SK-N-MC (cell line): ENCODE results near the gene AOC3.

Experiments used
- DNase-seq: peaks from one replicate; pipeline ENCODE4 v3.0.0-alpha.2; 2011; ENCODE audit warnings: low read depth, low spot score
- H3K27ac ChIP-seq: fragments of 200-600 bp; sonication (generic); 2 replicates; pipeline ENCODE4 v1.5.1; 2016; ENCODE audit warnings: mixed run types
- H3K36me3 ChIP-seq: fragments of 200-600 bp; sonication (generic); 2 replicates; pipeline ENCODE4 v1.6.1; 2017; ENCODE audit warnings: antibody characterized with exemption, low read length, mixed read lengths; ENCODE audit not compliant: insufficient read depth
- H3K4me3 ChIP-seq: fragments of 200-600 bp; sonication (generic); 2 replicates; pipeline ENCODE4 v1.5.1; 2016
- H3K9ac ChIP-seq: fragments of 200-600 bp; sonication (generic); 2 replicates; pipeline ENCODE4 v1.8.0; 2017; ENCODE audit warnings: mixed run types, mixed read lengths; ENCODE audit not compliant: insufficient read length
- H3K9me3 ChIP-seq: fragments of 200-600 bp; sonication (generic); 2 replicates; pipeline ENCODE4 v1.6.1; 2017; ENCODE audit warnings: low read depth, mild to moderate bottlenecking, antibody characterized with exemption, low read length, moderate library complexity, mixed read lengths
- EZH2 ChIP-seq: fragments of 200-600 bp; sonication (generic); IDR thresholded peaks from one replicate; pipeline ENCODE4 v1.6.1; 2017; ENCODE audit warnings: antibody characterized with exemption
- FOXP2 ChIP-seq: optimal IDR thresholded peaks from 2 replicates; pipeline ENCODE3; 2011; ENCODE audit warnings: mild to moderate bottlenecking, moderate library complexity; ENCODE audit not compliant: insufficient read depth; ENCODE audit errors: extremely low read length, control extremely low read depth
- POLR2AphosphoS5 ChIP-seq: IDR thresholded peaks from 2 replicates; pipeline ENCODE4 v1.6.1; 2012; ENCODE audit warnings: mild to moderate bottlenecking, low read depth, low read length, borderline replicate concordance

Gene AOC3

DNA sequence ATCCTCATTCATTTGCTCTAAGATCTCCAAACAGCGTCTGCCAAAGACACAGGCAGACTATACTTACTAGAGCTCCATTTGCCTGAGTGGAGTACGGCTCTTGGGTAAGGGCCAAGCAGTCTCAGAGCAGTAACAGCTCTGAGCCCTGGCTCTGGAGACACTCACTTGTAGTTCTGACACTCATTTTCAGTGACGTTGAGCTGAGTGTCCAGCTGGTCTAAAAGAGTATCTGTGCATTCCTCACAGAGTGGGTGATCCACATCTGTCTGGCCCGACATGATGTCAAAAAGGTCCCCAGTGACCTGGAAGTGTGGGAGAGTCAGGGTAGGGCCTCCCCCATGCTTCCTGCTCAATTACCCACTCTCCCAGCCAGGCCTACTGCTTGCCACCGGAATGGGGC, 32.6 kb upstream of the AOC3 start:
- Histone ChIP-seq H3K27ac (no peak overlapping the region), H3K4me3 (no peak overlapping the region), H3K36me3 (peaks cover 64% of the 10 kb centered on the region), H3K9ac (no peak overlapping the region), H3K9me3 (no peaks in the 10 kb centered on the region)
- DNase-seq, result no peak
- TF ChIP-seq EZH2 (no peak), POLR2AphosphoS5 (no peak), FOXP2 (no peak)

DNA sequence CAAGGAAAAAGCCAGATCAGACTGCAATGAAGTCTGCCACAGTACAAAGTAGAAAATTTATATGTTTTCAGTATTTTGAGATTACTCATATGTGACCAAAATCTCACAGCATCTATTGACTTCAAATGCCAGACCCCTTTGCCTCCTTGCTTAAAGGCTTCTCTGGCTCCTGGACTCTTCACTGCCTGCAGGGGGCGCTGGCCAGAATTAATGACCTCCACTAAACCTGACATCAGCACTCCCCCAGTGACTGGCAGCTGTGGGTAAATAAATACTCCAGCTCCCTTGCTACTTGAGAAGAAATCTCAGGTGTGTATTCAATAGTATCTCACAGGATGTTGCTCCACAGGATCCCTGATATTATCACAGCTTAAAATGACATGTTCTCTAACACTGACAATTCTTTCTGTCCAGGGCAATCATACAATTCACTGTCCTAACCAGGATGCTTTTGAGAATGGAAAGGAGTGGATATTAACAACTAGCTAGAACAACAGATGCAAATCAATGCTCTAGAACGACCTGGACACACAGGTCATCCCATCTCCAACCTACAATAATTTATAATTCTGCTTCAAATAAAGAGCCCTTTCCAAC, 31.0 kb upstream of the AOC3 start:
- no peaks in the 10 kb centered on the region for H3K9me3 ChIP-seq
- H3K9ac ChIP-seq, result no peak overlapping the region
- H3K27ac ChIP-seq, result no peak overlapping the region
- no peak for TF ChIP-seq FOXP2
- H3K4me3 ChIP-seq, result no peak overlapping the region
- peaks cover 51% of the 10 kb centered on the region for H3K36me3 ChIP-seq
- no peak for DNase-seq

DNA sequence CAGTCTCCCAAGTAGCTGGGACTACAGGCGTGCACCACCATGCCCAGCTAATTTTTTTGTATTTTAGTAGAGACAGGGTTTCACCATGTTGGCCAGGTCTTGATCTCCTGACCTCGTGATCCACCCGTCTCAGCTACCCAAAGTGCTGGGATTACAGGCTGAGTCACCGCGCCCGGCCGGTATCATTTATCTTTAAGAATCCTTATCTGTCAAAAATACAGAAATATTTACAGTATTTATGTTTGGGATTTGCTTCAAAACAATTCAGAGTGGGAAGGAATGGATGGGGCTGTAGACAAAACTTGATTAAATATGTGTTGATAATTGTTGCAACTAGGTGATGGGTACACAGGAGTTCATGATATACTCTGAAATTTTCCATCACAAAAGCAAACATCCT, 29.8 kb upstream of the AOC3 start:
- TF ChIP-seq FOXP2 (no peak), EZH2 (no peak), POLR2AphosphoS5 (no peak)
- Histone ChIP-seq H3K9ac (no peak overlapping the region), H3K4me3 (no peak overlapping the region), H3K9me3 (no peaks in the 10 kb centered on the region), H3K27ac (no peak overlapping the region), H3K36me3 (peaks cover 44% of the 10 kb centered on the region)
- no peak for DNase-seq

DNA sequence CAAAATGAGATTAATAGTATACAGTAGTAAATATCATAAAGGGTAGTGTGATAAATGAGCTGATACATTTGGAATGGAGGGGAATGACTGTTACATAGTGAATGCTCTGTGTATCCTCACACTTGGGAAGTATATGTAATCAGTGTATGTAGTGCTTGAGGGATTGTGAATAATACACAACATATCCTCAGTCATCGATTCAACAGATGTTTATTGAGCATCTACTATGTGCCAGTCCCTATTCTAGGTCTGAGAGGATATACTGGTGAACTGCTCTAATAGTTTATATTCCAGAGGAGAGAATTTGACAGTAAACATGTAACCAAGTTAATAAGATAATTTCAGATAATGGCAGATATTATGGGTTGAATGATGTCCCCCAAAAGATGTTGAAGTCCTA, 23.5 kb upstream of the AOC3 start:
- no peak for TF ChIP-seq POLR2AphosphoS5
- no peak for TF ChIP-seq FOXP2
- TF ChIP-seq EZH2, result no peak
- H3K27ac ChIP-seq, result no peak overlapping the region
- no peak overlapping the region for H3K9ac ChIP-seq
- H3K36me3 ChIP-seq, result no peaks in the 10 kb centered on the region
- no peak overlapping the region for H3K4me3 ChIP-seq
- DNase-seq, result no peak
- H3K9me3 ChIP-seq, result no peaks in the 10 kb centered on the region

DNA sequence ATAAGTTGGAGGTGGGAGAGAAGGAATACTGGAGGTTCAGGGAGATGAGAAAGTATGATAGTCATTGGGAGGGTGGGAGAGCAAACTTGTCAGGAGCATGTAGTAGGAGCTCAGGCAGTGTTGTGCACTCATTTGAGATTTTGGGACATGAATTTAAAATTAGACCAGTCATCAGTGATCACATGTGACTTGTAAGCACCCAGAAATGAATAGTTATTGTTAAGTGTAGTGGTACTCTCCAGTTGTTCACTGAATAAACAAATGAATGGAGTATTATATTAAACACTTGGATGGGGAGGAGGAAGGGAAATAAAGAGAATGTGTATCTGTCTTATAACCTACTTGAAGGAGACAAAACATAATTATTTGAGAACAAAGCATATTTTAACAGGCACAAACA, 20.0 kb upstream of the AOC3 start:
- peaks cover 16% of the 10 kb centered on the region for H3K36me3 ChIP-seq
- no peaks in the 10 kb centered on the region for H3K9me3 ChIP-seq
- DNase-seq, result no peak
- H3K9ac ChIP-seq, result no peak overlapping the region
- no peak overlapping the region for H3K27ac ChIP-seq
- no peak overlapping the region for H3K4me3 ChIP-seq
- no peak for TF ChIP-seq EZH2
- no peak for TF ChIP-seq FOXP2
- no peak for TF ChIP-seq POLR2AphosphoS5

DNA sequence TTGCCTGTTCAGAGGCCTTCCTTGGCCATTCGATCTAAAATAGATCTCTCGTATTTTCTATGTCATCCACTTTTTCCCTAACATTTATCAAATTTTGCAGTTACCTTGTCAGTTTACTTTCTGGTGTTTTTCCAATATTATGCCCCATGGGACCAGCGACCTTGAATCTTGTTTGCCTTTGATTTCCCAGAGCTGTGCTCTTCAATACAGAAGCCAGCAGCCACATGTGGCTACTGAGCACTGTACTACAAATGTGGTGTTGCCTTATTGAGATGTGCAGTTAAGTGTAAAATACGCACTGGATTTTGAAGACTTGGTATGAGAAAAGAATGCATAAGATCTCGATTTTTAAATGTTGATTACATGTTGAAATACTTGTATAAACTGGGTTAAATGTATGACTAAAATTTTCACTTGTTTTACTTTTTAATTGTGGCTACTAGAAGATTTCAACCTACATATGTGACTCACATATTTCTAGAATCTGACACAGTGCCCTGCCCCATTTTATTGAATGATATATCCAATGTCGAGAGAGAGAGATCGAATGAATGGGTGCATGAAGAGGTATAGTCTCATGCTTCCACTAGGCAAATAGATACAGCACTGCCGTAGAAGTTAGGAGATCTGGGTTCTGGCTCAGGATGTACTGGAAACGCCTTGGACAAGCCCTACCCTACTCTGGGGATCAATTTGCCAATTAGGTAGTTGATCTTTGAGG, 18.6 kb upstream of the AOC3 start:
- DNase-seq, result no peak
- H3K27ac ChIP-seq, result peak overlapping the region; percentile 89

DNA sequence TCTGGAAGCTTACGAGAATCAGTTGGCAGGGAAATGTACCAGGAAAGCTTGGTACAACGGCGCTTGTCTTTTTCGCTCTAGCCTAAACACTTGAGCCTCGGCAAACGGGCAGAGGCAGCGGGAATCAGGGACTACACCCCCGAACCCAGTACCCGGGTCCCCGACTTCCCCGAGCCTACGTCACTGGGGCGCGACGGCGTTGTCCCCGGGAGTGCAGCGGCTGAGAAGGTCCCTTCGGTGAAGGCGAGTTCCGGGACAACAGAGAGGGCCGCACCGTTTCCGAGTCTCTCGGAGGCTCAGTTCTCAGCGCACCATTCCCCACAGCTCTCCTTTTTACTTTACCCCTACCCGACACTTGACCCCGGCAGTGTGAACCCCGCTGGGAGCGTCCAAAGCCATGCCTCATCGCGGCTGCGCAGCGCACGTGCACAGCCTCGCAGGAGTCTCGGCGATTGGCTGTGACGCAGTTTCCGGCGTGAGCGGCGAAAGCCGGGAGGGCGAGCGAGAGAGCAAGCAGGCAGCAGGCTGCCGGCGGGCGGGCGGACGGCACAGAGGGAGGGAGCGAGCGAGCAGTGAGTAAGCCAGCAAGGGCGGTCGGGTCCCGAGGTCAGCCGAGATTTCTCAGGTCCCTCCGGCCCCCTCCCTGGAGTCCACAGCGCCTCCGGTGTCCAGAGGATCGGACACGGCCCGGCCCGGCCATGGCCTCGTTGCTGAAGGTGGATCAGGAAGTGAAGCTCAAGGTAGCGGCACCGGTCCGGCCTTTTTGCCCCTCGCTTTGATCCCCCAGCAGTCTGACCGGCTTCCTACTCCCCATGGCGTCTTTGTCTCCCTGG, 17.8 kb upstream of the AOC3 start, which contains the start of gene PSME3:
Gene PSME3, plus strand, starts transcription at position 464 of the 833 bp plus-strand sequence. Its CDS starts 235 bp downstream, at position 699.
- H3K36me3 ChIP-seq, result peaks cover 34% of the 10 kb centered on the region
- H3K9ac ChIP-seq, result peak within 1 kb of the TSS; percentile 97
- peak within 1 kb of the TSS; percentile 89 for H3K27ac ChIP-seq
- DNase-seq, result peak; percentile 47
- H3K4me3 ChIP-seq, result peak within 1 kb of the TSS; percentile 90
- TF ChIP-seq EZH2, result no peak
- TF ChIP-seq POLR2AphosphoS5, result peak; percentile 97
- no peaks in the 10 kb centered on the region for H3K9me3 ChIP-seq

More for the DNA sequence above, 18.6 kb upstream of the AOC3 start:
- Histone ChIP-seq H3K4me3 (peak overlapping the region; percentile 90), H3K9ac (peak overlapping the region; percentile 97), H3K36me3 (peaks cover 26% of the 10 kb centered on the region), H3K9me3 (no peaks in the 10 kb centered on the region)
- TF ChIP-seq POLR2AphosphoS5 (no peak), EZH2 (no peak), FOXP2 (no peak)

DNA sequence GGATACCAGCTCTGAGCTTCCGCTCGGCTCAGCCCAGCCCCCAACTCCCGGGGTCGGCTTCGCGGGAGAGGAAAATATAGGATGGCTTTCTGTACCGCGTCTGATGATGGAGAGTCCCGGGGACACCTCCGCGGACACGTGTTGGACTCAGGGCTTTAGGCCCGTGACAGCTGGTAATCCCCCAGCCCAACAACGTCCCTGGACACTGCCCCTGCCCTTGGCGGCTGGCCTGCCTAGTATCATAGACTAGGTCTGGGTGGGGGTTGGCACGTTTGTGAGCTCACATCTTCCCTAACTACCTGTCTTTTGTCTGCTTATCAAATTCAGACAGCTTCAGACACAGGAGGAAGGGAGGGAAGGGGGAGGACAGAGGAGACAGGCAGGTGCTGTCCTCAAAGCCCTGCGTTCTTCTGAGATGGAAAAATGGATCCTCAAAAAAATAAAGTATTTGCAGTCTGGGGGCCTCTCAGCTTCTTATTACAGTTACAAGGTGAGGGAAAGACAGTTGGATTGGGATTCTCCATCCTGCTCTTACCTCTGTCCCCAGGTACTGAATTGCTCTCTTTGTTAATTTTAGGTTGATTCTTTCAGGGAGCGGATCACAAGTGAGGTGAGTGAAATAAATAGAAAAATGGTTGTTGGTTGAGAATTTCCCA, 17.1 kb upstream of the AOC3 start:
- peak overlapping the region; percentile 90 for H3K4me3 ChIP-seq
- TF ChIP-seq POLR2AphosphoS5, result no peak
- TF ChIP-seq FOXP2, result no peak
- TF ChIP-seq EZH2, result no peak
- peak overlapping the region; percentile 89; the same call in 1 of the 2 replicates for H3K27ac ChIP-seq
- no peak for DNase-seq
- H3K36me3 ChIP-seq, result peaks cover 41% of the 10 kb centered on the region
- H3K9ac ChIP-seq, result peak overlapping the region; percentile 97
- no peaks in the 10 kb centered on the region for H3K9me3 ChIP-seq
